ENCODE results near the gene UBXN10. TPM values are rescaled to one million over a fixed set of nuclear protein-coding genes. Genes with fewer than 3 reads are reported as not detected.

Gene UBXN10
- total and polyA plus RNA-seq, 8 donors = 1.8 to 6.4 (median 4.6) TPM

- intact Hi-C loops (cut with DNase I) = no loop called here
- no peak for ATAC-seq
- Histone ChIP-seq H3K27ac (no peak overlapping the region), H3K27me3 (no peaks in the 10 kb centered on the region), H3K4me3 (no peak overlapping the region), H3K9me3 (peaks cover 0 to 9% of the 10 kb centered on the region in 2 donors), H3K36me3 (no peaks in the 10 kb centered on the region), H3K4me1 (peaks cover 0 to 4% of the 10 kb centered on the region in 2 donors)
- no peak for DNase-seq
- no peak for TF ChIP-seq CTCF (IDR thresholded peaks at IDR 0.05)
Measured at GRCh38 chr1:20167126-20167525, 18.8 kb upstream of the UBXN10 start.

- no peak overlapping the region for H3K27ac ChIP-seq
- DNase-seq (no peak), ATAC-seq (no peak)
- H3K9me3 ChIP-seq = no peaks in the 10 kb centered on the region
- no peaks in the 10 kb centered on the region for H3K27me3 ChIP-seq
- peaks cover 0 to 4% of the 10 kb centered on the region in 2 donors for H3K4me1 ChIP-seq
- H3K4me3 ChIP-seq = no peak overlapping the region
- intact Hi-C loops (cut with DNase I) = no loop called here
- H3K36me3 ChIP-seq = no peaks in the 10 kb centered on the region
- no peak for TF ChIP-seq CTCF (IDR thresholded peaks at IDR 0.05)
Measured at GRCh38 chr1:20168564-20169491, 17.1 kb upstream of the UBXN10 start.

GRCh38 chr1:20169932-20170331, 16.0 kb upstream of the UBXN10 start:
- peaks cover 0 to 2% of the 10 kb centered on the region in 2 donors for H3K4me1 ChIP-seq
- no peaks in the 10 kb centered on the region for H3K36me3 ChIP-seq
- intact Hi-C loops (cut with DNase I) = no loop called here
- no peak for ATAC-seq
- H3K4me3 ChIP-seq = no peak overlapping the region
- no peak overlapping the region for H3K27ac ChIP-seq
- H3K27me3 ChIP-seq = no peaks in the 10 kb centered on the region
- H3K9me3 ChIP-seq = no peaks in the 10 kb centered on the region
- no peak for DNase-seq
- no peak for TF ChIP-seq CTCF (IDR thresholded peaks at IDR 0.05)

GRCh38 chr1:20172033-20172590, 13.8 kb upstream of the UBXN10 start:
- Histone ChIP-seq H3K27me3 (no peaks in the 10 kb centered on the region), H3K36me3 (no peaks in the 10 kb centered on the region), H3K27ac (no peak overlapping the region), H3K9me3 (no peaks in the 10 kb centered on the region), H3K4me1 (no peaks in the 10 kb centered on the region), H3K4me3 (no peak overlapping the region)
- ATAC-seq (peak; percentile 78), DNase-seq (peak in 1 of 4 donors; percentile 53)
- no peak for TF ChIP-seq CTCF (IDR thresholded peaks at IDR 0.05)
- intact Hi-C loops (cut with DNase I) = no loop called here

GRCh38 chr1:20174937-20175666, 10.8 kb upstream of the UBXN10 start:
- H3K27me3 ChIP-seq = no peaks in the 10 kb centered on the region
- H3K4me3 ChIP-seq = no peak overlapping the region
- H3K9me3 ChIP-seq = peaks cover 0 to 2% of the 10 kb centered on the region in 2 donors
- TF ChIP-seq CTCF (IDR thresholded peaks at IDR 0.05) = no peak
- no peak for DNase-seq
- no peaks in the 10 kb centered on the region for H3K4me1 ChIP-seq
- H3K36me3 ChIP-seq = no peaks in the 10 kb centered on the region
- no peak overlapping the region for H3K27ac ChIP-seq
- intact Hi-C loops (cut with DNase I) = no loop called here
- ATAC-seq = no peak
